AG20443 (cell line): ENCODE data around the gene MYOC.
"Not testable (repeated sequence)": the region's sequence is repeated elsewhere in the genome, so short reads cannot be mapped to it uniquely, and the experiment has no call there.

ENCODE experiments used
- DNase-seq: peaks from one replicate; pipeline ENCODE4 v3.0.0; 2012; ENCODE audit warnings: low spot score, mixed read lengths

The MYOC gene

GRCh38 chr1:171653796-171654195, 1.3 kb upstream of the MYOC start:
- no peak for DNase-seq

- DNase-seq: no peak
Observed at GRCh38 chr1:171646249-171646560, 6.3 kb downstream of the MYOC start.

DNA sequence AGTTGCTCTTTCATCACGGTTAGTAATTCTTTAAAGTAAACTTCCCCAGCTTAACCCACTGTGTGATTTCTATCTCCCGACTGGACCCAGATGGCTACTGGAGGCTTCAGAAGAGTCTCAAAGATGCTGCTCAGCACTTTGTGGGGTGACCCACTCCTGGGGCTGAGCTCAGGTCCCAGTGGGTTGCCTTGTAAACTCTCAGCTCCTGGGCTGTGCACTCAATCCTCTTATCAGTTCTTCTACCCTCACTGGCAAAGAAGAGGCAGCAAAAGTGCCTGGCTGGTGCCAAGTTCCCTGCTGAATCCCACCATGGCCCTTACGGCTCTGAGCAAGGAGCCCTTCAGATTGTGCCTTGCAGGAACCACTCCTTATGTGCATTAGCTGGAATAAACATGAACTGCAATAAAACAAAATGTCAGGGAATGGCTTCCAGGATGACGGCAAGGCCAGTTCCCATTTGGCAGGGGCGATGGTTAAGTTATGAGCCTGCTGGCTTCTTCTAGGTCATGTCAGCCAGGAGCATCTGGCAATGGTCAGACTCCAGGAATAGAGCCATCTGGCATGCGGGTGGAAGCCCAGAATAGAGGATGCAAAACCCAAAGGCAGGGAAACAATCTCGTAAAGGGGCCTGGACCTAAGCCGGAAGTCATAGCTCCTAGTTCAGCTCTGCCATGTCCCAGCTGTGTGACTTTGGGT, 6.8 kb downstream of the MYOC start:
- peak; percentile 86 for DNase-seq

- DNase-seq: peak; percentile 71
Observed at GRCh38 chr1:171644805-171645483, 7.5 kb downstream of the MYOC start.

DNA sequence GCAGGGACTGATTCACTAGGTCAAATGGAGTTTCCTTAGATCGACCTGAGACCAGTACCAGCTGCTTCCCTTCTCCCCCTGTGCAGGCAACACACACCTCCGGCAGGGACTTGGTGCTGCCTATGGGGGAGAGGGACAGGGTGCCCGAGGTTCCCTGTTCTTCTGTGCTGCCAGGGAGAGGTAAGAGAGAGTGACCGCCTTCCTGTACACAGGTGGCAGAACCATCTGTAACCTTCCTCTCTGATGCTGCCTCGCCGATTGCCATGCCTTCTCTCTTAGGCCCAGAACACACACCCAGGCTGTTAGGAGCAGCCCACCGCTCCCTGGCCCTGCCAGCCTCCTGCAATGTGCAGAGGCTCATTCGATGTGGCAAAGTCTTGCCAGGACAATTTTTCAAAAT, 9.3 kb downstream of the MYOC start:
- no peak for DNase-seq

DNA sequence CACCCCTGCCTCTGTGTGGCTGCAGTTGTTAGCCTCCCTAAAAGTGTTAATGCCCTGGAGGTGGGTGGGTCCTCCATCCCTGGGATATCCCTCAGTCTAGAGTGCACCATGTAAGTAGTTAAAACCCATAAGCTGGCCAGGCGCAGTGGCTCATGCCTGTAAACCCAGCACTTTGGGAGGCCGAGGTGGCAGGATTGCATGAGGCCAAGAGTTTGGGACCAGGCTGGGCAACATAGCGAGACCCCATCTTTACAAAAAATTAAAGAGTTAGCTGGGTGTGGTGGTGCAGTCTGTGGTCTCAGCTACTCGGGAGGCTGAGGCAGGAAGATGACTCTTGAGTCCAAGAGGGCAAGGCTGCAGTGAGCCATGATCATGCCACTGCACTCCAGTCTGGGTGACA, 10.3 kb downstream of the MYOC start:
- DNase-seq: no peak

DNA sequence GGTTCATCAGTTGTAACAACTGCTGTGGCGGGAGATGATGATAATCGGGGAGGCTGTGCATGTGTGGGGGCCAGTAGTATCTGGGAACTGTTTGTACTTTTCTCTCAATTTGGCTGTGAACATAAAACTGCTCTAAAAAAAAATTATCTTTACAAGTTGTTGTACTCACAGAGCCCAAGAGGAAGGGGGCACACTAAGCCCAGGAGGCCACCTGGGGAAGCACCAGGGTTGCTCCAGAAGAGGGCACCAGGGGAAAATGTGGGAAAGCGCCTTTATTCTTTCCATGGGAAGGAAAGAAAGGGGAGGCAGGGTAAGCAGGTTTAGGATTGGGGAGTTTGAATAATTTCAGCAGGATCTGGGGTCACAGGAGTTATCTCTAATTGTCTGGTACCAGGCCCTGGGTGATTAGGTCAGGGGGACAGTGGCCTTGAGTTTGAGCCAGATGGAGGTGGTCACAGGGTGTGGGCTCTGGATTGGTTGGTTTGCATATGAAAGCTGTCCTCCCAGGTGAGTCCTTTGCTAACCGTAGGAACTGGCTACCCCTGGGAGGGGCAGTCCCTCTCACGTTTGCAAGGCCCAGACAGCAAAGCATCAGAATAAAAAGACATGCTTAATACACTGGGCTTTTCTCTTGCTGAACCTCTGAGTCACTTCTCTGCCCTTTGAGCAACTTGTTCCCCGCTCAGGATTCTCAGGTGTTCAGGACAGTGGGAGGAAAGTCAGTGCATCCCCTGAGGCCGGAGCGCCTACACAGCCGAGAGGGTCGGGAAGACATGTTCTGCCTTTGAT, 11.2 kb downstream of the MYOC start:
- no peak for DNase-seq

DNA sequence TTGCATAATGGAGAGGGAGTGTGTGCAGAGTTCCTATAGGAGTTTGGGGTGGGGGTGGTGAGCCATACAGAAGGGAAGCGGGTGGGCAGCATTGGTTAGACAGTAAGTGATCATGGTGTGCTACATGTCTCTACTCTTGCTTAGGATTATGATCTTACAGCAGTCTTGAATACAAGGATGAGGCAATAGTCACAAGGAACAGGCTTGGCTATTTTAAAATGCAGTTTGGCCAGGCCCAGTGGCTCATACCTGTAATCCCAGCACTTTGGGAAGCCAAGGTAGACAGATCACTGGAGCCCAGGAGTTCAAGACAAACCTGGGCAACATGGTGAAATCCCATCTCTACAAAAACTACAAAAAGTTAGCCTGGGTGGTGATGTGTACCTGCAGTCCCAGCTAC, 12.3 kb downstream of the MYOC start:
- no peak for DNase-seq

GRCh38 chr1:171637928-171638576, 14.4 kb downstream of the MYOC start:
- DNase-seq: no peak

DNA sequence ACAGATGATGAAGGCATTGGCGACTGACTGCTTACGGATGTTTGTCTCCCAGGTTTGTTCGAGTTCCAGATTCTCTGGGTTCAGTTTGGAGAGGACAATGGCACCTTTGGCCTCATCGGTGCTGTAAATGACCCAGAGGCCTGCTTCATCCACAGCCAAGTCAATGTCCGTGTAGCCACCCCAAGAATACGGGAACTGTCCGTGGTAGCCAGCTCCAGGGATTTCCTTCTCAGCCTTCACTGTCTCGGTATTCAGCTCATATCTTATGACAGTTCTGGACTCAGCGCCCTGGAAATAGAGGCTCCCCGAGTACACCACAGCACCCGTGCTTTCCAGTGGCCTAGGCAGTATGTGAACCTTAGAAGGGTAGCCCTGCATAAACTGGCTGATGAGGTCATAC, 16.3 kb downstream of the MYOC start:
- DNase-seq: no peak

- no peak for DNase-seq
Observed at GRCh38 chr1:171635661-171636060, 16.8 kb downstream of the MYOC start.

GRCh38 chr1:171628225-171628624, 24.3 kb downstream of the MYOC start:
- no peak for DNase-seq

DNA sequence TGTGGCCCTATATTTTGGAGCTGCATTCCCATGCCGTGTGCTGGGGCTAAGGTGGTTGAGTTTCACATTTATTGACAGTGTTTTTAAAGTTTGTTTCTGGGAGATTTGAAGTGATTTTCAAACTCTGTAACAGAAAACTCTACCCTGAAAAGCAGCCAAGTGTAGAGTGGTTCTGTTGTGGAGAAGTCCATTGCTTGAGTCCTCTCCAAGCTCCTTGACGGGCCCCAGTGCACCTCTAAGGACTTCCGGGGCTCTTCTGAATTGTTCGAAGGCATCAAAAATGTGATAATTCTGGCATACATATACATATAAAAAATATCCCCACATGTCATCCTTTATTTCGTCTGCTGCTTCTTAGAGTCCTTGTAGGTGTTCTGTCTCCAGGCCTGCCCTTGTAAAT, 25.5 kb downstream of the MYOC start:
- DNase-seq: no peak

GRCh38 chr1:171625225-171625624, 27.3 kb downstream of the MYOC start:
- DNase-seq: no peak

GRCh38 chr1:171623651-171624331, 28.7 kb downstream of the MYOC start:
- no peak for DNase-seq

GRCh38 chr1:171622152-171622462, 30.4 kb downstream of the MYOC start, which contains the start of gene MYOCOS:
Gene MYOCOS (plus strand): TSS chr1:171622243. CDS start chr1:171623884, 1,641 bp downstream.
- DNase-seq: no peak

GRCh38 chr1:171616586-171616985, 35.9 kb downstream of the MYOC start:
- no peak for DNase-seq

- DNase-seq: not testable (repeated sequence)
Observed at GRCh38 chr1:171615122-171615906, 37.2 kb downstream of the MYOC start.

GRCh38 chr1:171613282-171613681, 39.2 kb downstream of the MYOC start:
- no peak for DNase-seq

DNA sequence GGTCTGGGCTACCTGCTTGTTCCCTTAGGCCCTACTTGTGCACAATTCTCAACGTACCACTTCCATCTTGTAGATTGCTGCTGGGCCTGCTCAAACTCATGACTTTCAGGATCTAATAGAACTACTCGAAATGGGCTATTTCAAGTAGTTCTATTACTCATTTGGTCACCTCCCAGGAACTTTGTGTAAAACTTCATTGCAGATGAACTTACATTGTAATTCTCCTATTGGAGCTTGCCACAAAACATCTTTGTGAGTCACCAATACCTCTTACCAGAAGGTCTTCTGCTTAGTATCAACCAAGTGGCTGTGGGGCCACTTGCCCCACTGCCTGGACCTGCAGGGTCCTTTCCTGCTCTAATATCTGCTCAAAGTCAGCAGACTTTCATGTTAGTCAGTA, 41.2 kb downstream of the MYOC start:
- DNase-seq: no peak

DNA sequence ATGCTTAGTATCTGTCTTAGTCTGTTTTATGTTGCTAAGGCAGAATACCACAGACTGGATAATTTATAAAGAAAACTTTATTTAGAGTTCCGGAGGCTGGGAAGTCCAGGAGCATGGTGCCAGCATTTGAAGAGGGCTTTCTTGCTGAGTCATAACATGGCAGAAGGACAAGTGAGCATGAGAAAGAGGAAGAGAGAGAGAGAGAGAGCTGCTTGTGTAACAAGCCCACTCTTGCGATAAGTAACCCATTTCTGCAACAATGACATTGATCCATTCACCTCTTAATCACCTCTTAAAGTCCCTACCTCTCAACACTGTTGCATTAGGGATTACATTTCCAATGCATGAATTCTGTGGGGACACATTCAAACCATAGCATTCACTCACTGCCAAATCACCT, 42.1 kb downstream of the MYOC start:
- DNase-seq: no peak
